Ectodermal cell (in vitro differentiated cells): ENCODE results near the gene KLK6. TPM values are rescaled to one million over a fixed set of nuclear protein-coding genes. Genes with fewer than 3 reads are reported as not detected.

Source experiments
- H3K27ac ChIP-seq: 2 replicates; pipeline ENCODE4 v1.7.0; 2013; ENCODE audit warnings: mild to moderate bottlenecking, low read depth, low read length; ENCODE audit not compliant: insufficient read depth, poor library complexity, severe bottlenecking
- H3K27me3 ChIP-seq: 2 replicates; pipeline ENCODE4 v1.7.0; 2013; ENCODE audit warnings: mild to moderate bottlenecking, low read length; ENCODE audit not compliant: insufficient read depth, control insufficient read depth, poor library complexity, severe bottlenecking
- H3K36me3 ChIP-seq: one replicate; pipeline ENCODE4 v1.7.0; 2013; ENCODE audit warnings: low read length; ENCODE audit not compliant: control insufficient read depth, insufficient read depth
- H3K4me1 ChIP-seq: one replicate; pipeline ENCODE4 v1.7.0; 2013; ENCODE audit warnings: low read length; ENCODE audit not compliant: control insufficient read depth, insufficient read depth
- H3K4me3 ChIP-seq: 2 replicates; pipeline ENCODE4 v1.7.0; 2013; ENCODE audit warnings: low read depth, low read length, control low read depth; ENCODE audit not compliant: insufficient read depth
- H3K9me3 ChIP-seq: 2 replicates; pipeline ENCODE4 v1.7.0; 2013; ENCODE audit warnings: mild to moderate bottlenecking, low read length, moderate library complexity; ENCODE audit not compliant: control insufficient read depth
- WGBS, 2 experiments: methylation state at CpG; one replicate each; pipeline ENCODE4 v1.1.7; 2013; ENCODE audit warnings: missing lambda C conversion rate in 2 of 2; 5-methylcytosine and 5-hydroxymethylcytosine counted together
- polyA plus RNA-seq, 4 experiments: library from polyadenylated mRNA; stranded (reverse); fragments of 50-300 nt; gene quantifications; one replicate each; pipeline ENCODE4 v1.2.3, GENCODE V29; 2013

KLK6 gene
- polyA plus RNA-seq (2013, experiment 1 of 4), result 1.2 TPM
- 0.53 TPM for polyA plus RNA-seq (2013, experiment 2 of 4)
- 1.5 TPM for polyA plus RNA-seq (2013, experiment 3 of 4)
- polyA plus RNA-seq (2013, experiment 4 of 4), result 0.97 TPM

DNA sequence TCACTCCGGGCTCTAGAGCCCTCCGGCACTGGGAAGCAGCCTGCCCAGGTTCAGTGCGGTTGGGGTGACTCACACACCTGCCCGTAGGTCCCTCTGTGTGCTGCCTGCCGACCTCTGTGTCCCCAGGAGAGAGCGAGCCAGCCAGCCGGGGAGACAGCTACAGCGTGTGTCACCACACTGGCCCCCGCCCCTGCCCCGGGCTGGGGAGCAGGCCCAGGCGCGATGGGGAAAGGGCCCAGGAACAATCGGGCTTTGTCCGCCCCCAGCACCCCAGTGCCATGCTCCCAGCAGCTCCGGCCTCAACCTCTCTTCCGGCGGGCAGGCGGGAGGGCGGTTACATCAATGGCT, at the start of gene KLK6:
Gene KLK6, minus strand, starts transcription at position 179 of the 348 bp plus-strand sequence. CDS start 1,487 bp downstream, outside the sequence.
- Histone ChIP-seq H3K9me3 (no peaks in the 10 kb centered on the region), H3K27me3 (no peaks in the 10 kb centered on the region), H3K4me3 (no peak within 1 kb of the TSS), H3K36me3 (no peaks in the 10 kb centered on the region), H3K4me1 (no peaks in the 10 kb centered on the region), H3K27ac (no peak within 1 kb of the TSS)
- 81 to 85% methylated on average over 19 of the region's 19 CpGs for WGBS, 2 experiments

- Histone ChIP-seq H3K27ac (no peak overlapping the region), H3K4me3 (peak overlapping the region; percentile 20), H3K9me3 (no peaks in the 10 kb centered on the region), H3K27me3 (peaks cover 65% of the 10 kb centered on the region), H3K4me1 (peaks cover 10% of the 10 kb centered on the region), H3K36me3 (no peaks in the 10 kb centered on the region)
- WGBS, 2 experiments, result 2% methylated on average over 67 to 68 of the region's 68 CpGs
These were observed 49.6 kb upstream of the KLK6 start for GRCh38 chr19:51018745-51019543.

GRCh38 chr19:51016798-51017683, 47.6 kb upstream of the KLK6 start:
- Histone ChIP-seq H3K27ac (no peak overlapping the region), H3K36me3 (no peaks in the 10 kb centered on the region), H3K9me3 (no peaks in the 10 kb centered on the region), H3K4me1 (peaks cover 10% of the 10 kb centered on the region), H3K4me3 (peak overlapping the region; percentile 49), H3K27me3 (peaks cover 65% of the 10 kb centered on the region)
- 1 to 2% methylated on average over 68 of the region's 68 CpGs for WGBS, 2 experiments

DNA sequence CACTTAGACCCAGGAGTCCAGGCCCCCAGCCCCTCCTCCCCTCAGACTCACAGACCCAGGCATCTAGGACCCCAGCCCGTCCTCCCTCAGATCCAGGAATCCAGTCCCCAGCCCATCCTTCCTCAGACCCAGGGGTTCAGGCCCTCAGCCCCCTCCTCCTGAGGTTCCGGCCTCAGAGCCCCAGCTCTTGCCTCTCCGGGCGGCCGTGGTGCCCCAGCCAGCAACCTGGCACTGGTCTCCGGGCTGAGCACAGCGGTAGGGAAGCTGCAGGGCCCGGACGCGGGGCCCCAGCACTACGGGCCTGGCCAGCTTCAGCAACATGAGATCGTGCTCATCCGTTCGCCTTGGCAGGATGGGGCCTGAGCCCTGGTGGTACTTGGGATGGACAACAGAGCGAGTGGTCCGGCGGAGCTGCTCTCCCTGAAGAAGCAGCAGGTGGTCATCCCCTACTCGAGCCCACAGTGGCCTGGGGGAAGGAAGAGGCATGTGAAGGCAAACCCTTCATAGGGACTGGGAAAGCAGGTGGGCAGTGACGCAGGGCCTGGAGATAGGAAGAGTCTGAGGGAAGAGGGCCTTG, 46.4 kb upstream of the KLK6 start:
- H3K36me3 ChIP-seq, result no peaks in the 10 kb centered on the region
- H3K9me3 ChIP-seq, result no peaks in the 10 kb centered on the region
- no peak overlapping the region for H3K4me3 ChIP-seq
- peaks cover 63% of the 10 kb centered on the region for H3K27me3 ChIP-seq
- no peak overlapping the region for H3K27ac ChIP-seq
- WGBS, 2 experiments, result 86 to 88% methylated on average over 18 of the region's 19 CpGs
- H3K4me1 ChIP-seq, result peaks cover 10% of the 10 kb centered on the region

GRCh38 chr19:51014242-51014641, 44.9 kb upstream of the KLK6 start:
- Histone ChIP-seq H3K4me1 (peaks cover 8% of the 10 kb centered on the region), H3K27ac (no peak overlapping the region), H3K9me3 (no peaks in the 10 kb centered on the region), H3K27me3 (peaks cover 48% of the 10 kb centered on the region), H3K36me3 (no peaks in the 10 kb centered on the region), H3K4me3 (no peak overlapping the region)
- 89 to 94% methylated on average over 6 of the region's 6 CpGs for whole genome bisulfite sequencing, 2 experiments

GRCh38 chr19:51012661-51013190, 43.3 kb upstream of the KLK6 start:
- H3K27ac ChIP-seq, result no peak overlapping the region
- H3K4me1 ChIP-seq, result peaks cover 5% of the 10 kb centered on the region
- no peaks in the 10 kb centered on the region for H3K36me3 ChIP-seq
- 86 to 91% methylated on average over 12 of the region's 12 CpGs for WGBS, 2 experiments
- no peaks in the 10 kb centered on the region for H3K9me3 ChIP-seq
- H3K27me3 ChIP-seq, result peaks cover 33% of the 10 kb centered on the region
- H3K4me3 ChIP-seq, result no peak overlapping the region

DNA sequence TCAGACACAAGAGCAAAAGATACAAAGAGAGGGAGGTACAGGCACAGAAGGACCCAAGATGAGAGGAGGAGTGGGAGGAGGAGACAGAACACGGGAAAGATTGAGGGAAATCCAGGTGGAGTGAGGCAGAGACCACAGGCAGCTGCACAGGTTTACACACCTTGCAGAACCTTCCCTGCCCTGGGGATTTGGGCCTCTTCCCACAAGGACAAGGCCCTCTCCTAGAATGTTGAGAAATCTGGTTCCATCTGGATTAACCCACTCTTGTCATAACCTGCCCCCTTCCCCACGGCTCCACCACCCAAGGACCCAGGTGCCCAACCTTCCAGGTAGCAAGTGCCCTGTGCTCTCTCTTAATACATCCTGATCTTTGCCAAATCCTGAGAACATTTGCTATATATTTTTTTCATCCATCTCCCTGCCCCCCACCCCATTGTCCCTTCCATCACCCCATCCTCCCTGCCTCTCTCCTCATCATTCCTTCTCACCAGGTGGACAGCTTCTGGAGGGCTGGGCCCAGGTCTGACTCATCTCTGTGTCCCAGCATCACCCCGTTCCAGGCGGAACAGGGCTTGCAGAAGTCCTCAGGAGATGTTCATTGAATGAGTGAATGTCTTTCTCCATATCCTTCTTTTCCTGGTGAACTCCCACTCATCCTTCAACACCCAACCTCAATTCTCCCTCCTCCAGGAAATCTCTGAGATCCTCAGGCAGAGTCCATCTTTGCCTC, 40.8 kb upstream of the KLK6 start:
- peaks cover 8% of the 10 kb centered on the region for H3K27me3 ChIP-seq
- H3K4me3 ChIP-seq, result no peak overlapping the region
- H3K4me1 ChIP-seq, result no peaks in the 10 kb centered on the region
- H3K9me3 ChIP-seq, result no peaks in the 10 kb centered on the region
- H3K27ac ChIP-seq, result no peak overlapping the region
- no peaks in the 10 kb centered on the region for H3K36me3 ChIP-seq
- WGBS, 2 experiments, result 71 to 82% methylated on average over 4 of the region's 4 CpGs

DNA sequence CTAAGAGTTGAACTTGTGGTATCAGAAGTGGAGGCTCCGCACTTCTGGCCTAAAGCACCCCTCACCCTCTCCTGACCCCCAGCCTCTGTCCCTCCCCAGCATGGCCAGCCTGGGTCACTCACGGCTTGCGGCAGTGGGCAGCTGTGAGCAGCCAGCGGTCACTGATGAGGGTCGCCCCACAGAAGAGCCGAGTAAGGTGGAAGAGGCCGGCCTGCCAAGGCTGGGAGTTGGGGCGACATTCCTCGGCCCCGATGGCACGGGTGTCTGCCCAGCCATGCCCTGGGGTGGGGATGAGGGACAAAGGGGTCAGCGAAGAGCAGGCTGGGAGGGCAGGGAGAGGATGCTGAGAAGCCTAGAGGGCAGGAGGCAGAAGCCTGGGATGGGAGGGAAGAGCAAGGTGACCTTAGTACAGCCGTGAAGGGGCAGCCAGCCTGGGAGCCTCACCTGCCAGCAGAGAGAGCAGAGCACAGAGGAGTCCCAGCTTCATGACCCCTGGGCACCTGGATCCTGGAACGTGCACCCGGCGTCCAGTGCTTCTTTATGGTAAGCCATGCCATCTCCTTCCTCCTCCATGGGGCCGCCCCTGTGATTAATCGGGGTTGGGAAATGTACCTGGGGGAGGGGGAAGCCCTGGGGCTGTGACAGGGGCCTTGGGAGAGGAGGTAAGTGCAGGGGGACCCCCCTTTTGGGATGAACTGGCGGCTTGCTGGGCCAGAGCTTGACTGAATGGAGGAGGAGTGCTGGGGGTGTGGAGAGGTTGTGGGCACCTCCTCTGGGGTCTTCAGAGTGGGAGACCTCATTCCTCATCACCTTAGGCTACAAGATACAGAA, 39.9 kb upstream of the KLK6 start:
- 87% methylated on average over 18 to 19 of the region's 19 CpGs for WGBS, 2 experiments
- no peaks in the 10 kb centered on the region for H3K27me3 ChIP-seq

DNA sequence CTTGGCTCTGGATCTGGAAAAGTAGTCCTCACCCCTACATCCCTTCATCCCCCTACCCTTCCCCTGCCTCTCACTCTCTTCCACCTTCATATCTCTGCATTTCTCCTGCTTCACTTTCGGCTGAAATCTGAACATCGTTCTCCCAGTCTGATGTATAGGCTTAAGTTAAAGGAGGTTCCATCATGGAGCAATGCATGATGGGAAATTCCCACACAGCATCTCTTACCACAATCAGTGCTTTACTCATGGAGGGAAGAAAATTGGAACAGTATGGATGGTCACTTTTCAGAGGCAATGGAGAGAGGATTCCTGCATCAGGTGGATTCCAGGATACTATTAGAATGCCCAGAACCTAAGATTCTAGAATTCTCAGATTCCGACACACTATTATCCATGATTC, 38.1 kb upstream of the KLK6 start:
- H3K27ac ChIP-seq, result no peak overlapping the region
- H3K27me3 ChIP-seq, result no peaks in the 10 kb centered on the region
- no peaks in the 10 kb centered on the region for H3K9me3 ChIP-seq
- H3K4me1 ChIP-seq, result no peaks in the 10 kb centered on the region
- WGBS, 2 experiments, result 88 to 93% methylated on average over 3 of the region's 3 CpGs
- no peak overlapping the region for H3K4me3 ChIP-seq
- H3K36me3 ChIP-seq, result no peaks in the 10 kb centered on the region

More for the DNA sequence above, 39.9 kb upstream of the KLK6 start:
- H3K27ac ChIP-seq, result no peak overlapping the region
- no peaks in the 10 kb centered on the region for H3K36me3 ChIP-seq
- H3K4me3 ChIP-seq, result no peak overlapping the region
- H3K9me3 ChIP-seq, result no peaks in the 10 kb centered on the region
- H3K4me1 ChIP-seq, result no peaks in the 10 kb centered on the region
